RWPE2 (cell line): ENCODE data around the gene TENM4.

ENCODE experiments used
- ATAC-seq: fragments of 200-7000 bp; cut with Tn5 transposase; 3 replicates; pipeline ENCODE4 v1.9.1; 2021; ENCODE audit warnings: low read depth
- DNase-seq: peaks from one replicate; pipeline ENCODE4 v3.0.0-alpha.2; 2020; ENCODE audit warnings: low spot score
- H3K27ac ChIP-seq: fragments of 450-650 bp; 2 replicates; pipeline ENCODE4 v1.5.1; 2017; ENCODE audit warnings: mild to moderate bottlenecking; ENCODE audit not compliant: poor library complexity, severe bottlenecking
- H3K27me3 ChIP-seq: fragments of 250-450 bp; sonication (Bioruptor Pico); 2 replicates; pipeline ENCODE4 v1.5.1; 2021; ENCODE audit warnings: mild to moderate bottlenecking, moderate library complexity; ENCODE audit not compliant: insufficient read depth, poor library complexity, severe bottlenecking
- H3K36me3 ChIP-seq: fragments of 250-450 bp; sonication (Bioruptor Pico); 2 replicates; pipeline ENCODE4 v1.5.1; 2020; ENCODE audit warnings: low read depth, mild to moderate bottlenecking, moderate library complexity
- H3K4me1 ChIP-seq: fragments of 250-450 bp; sonication (Bioruptor Pico); 2 replicates; pipeline ENCODE4 v1.5.1; 2021; ENCODE audit warnings: mild to moderate bottlenecking, moderate library complexity; ENCODE audit not compliant: insufficient read depth, poor library complexity, severe bottlenecking
- H3K4me3 ChIP-seq: fragments of 250-450 bp; sonication (Bioruptor Pico); 2 replicates; pipeline ENCODE4 v1.5.1; 2021; ENCODE audit warnings: mild to moderate bottlenecking, moderate library complexity; ENCODE audit not compliant: severe bottlenecking
- H3K9me3 ChIP-seq: fragments of 250-450 bp; sonication (Bioruptor Pico); 2 replicates; pipeline ENCODE4 v1.5.1; 2021; ENCODE audit warnings: mild to moderate bottlenecking, moderate library complexity; ENCODE audit not compliant: severe bottlenecking
- TF ChIP-seq, protein P1 (sequence below): fragments of 450-650 bp; IDR thresholded peaks from one replicate; pipeline ENCODE4 v1.5.1; 2017; ENCODE audit warnings: mild to moderate bottlenecking, moderate library complexity; ENCODE audit not compliant: poor library complexity, severe bottlenecking

The TENM4 gene

GRCh38 chr11:78996007-78996406 lies 444.8 kb downstream of the TENM4 start:
- no peak for DNase-seq

GRCh38 chr11:78995171-78995570 lies 445.7 kb downstream of the TENM4 start:
- Histone ChIP-seq H3K27me3 (no peaks in the 10 kb centered on the region), H3K4me1 (no peaks in the 10 kb centered on the region), H3K4me3 (no peak overlapping the region), H3K27ac (no peak overlapping the region), H3K36me3 (no peaks in the 10 kb centered on the region), H3K9me3 (peaks cover 4% of the 10 kb centered on the region)
- DNase-seq (no peak), ATAC-seq (no peak)
- TF ChIP-seq, protein P1, sequence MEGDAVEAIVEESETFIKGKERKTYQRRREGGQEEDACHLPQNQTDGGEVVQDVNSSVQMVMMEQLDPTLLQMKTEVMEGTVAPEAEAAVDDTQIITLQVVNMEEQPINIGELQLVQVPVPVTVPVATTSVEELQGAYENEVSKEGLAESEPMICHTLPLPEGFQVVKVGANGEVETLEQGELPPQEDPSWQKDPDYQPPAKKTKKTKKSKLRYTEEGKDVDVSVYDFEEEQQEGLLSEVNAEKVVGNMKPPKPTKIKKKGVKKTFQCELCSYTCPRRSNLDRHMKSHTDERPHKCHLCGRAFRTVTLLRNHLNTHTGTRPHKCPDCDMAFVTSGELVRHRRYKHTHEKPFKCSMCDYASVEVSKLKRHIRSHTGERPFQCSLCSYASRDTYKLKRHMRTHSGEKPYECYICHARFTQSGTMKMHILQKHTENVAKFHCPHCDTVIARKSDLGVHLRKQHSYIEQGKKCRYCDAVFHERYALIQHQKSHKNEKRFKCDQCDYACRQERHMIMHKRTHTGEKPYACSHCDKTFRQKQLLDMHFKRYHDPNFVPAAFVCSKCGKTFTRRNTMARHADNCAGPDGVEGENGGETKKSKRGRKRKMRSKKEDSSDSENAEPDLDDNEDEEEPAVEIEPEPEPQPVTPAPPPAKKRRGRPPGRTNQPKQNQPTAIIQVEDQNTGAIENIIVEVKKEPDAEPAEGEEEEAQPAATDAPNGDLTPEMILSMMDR, result no peak

More at GRCh38 chr11:78996007-78996406, 444.8 kb downstream of the TENM4 start:
- Histone ChIP-seq H3K27me3 (no peaks in the 10 kb centered on the region), H3K36me3 (no peaks in the 10 kb centered on the region), H3K4me1 (no peaks in the 10 kb centered on the region), H3K4me3 (no peak overlapping the region), H3K9me3 (peaks cover 5% of the 10 kb centered on the region), H3K27ac (no peak overlapping the region)
- no peak for ATAC-seq
- TF ChIP-seq, protein P1, result no peak

DNA sequence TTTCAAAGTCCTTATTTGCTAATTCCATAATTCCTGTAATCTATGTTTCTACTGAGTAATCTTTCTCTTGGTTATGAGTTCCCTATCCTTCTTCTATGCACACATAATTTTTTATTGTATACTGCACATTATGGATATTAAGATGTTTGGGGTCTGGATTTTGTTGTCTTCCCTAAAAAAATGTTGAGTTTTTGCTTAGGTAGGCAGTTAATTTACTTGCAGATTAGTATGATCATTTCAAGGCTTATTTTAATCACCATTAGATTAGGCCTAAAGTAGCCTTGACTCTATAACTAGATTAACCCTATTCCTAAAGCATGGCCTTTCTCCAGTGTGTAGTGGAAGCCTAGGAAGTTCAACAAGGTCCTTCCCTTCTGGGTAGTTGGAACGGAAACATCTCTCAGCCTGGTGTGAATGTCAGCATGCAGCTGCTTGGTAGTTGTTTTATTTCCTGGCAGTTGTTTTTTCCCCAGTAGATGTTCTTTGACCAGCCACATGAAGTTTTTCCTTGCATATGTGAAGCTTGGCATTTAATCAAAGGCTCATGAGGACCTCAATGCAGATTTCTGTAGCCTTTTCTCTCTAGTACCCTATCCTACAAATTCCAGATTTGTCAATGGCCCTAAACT lies 446.9 kb downstream of the TENM4 start:
- Histone ChIP-seq H3K9me3 (peaks cover 2% of the 10 kb centered on the region), H3K4me1 (no peaks in the 10 kb centered on the region), H3K36me3 (no peaks in the 10 kb centered on the region), H3K27ac (no peak overlapping the region), H3K4me3 (no peak overlapping the region), H3K27me3 (no peaks in the 10 kb centered on the region)
- DNase-seq (no peak), ATAC-seq (no peak)
- TF ChIP-seq, protein P1, result no peak

DNA sequence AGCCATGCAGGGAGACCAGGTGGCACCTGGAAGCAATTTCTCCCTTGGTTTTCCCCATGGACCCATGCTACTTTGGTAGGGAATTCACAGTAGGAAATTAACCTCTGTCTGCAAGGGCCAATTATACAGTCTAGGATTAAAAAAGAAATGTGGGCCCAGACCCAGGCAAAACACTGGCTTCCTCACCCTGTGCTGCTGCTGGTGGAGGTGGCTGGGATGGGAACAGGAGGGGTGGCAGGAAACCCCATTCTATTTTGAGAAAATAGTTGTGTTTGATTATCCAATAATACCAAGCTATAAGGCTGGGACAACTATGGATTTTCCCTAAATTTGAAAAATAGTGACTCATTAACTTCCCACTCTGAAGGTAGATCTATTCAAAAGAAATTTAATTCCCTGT lies 449.1 kb downstream of the TENM4 start:
- TF ChIP-seq, protein P1, result no peak
- Histone ChIP-seq H3K27ac (no peak overlapping the region), H3K4me1 (no peaks in the 10 kb centered on the region), H3K4me3 (no peak overlapping the region), H3K9me3 (peaks cover 2% of the 10 kb centered on the region), H3K27me3 (no peaks in the 10 kb centered on the region), H3K36me3 (no peaks in the 10 kb centered on the region)
- no peak for DNase-seq
- ATAC-seq, result no peak

- no peak overlapping the region for H3K27ac ChIP-seq
- no peak overlapping the region for H3K4me3 ChIP-seq
- no peaks in the 10 kb centered on the region for H3K4me1 ChIP-seq
- DNase-seq (no peak), ATAC-seq (no peak)
- H3K9me3 ChIP-seq, result peaks cover 2% of the 10 kb centered on the region
- no peaks in the 10 kb centered on the region for H3K27me3 ChIP-seq
- TF ChIP-seq, protein P1, result no peak
- no peaks in the 10 kb centered on the region for H3K36me3 ChIP-seq
Measured at GRCh38 chr11:78990261-78990660, 450.6 kb downstream of the TENM4 start.
